Type B pancreatic cell (in vitro differentiated cells): Measurements from ENCODE around the gene TMEM238L. TPM values are rescaled to one million over a fixed set of nuclear protein-coding genes. Genes with fewer than 3 reads are reported as not detected.
"Not testable (repeated sequence)": the region's sequence is repeated elsewhere in the genome, so short reads cannot be mapped to it uniquely, and the experiment has no call there.

ENCODE experiments used
- DNase-seq: peaks from one replicate; pipeline ENCODE4 v3.0.0; 2021; ENCODE audit warnings: mixed read lengths; ENCODE audit not compliant: unreplicated experiment; ENCODE audit errors: extremely low spot score
- H3K27ac Mint-ChIP-seq: 2 replicates; pipeline ENCODE4 v1.8.0; 2021; ENCODE audit warnings: mild to moderate bottlenecking, mixed read lengths
- H3K27me3 Mint-ChIP-seq: 2 replicates; pipeline ENCODE4 v1.8.0; 2021; ENCODE audit warnings: mixed read lengths
- H3K36me3 Mint-ChIP-seq: 2 replicates; pipeline ENCODE4 v1.8.0; 2021; ENCODE audit warnings: mixed read lengths
- H3K4me1 Mint-ChIP-seq: one replicate; pipeline ENCODE4 v1.8.0; 2021; ENCODE audit warnings: mixed read lengths; ENCODE audit not compliant: unreplicated experiment
- H3K4me3 Mint-ChIP-seq: 2 replicates; pipeline ENCODE4 v1.8.0; 2021; ENCODE audit warnings: mild to moderate bottlenecking, mixed read lengths
- H3K9me3 Mint-ChIP-seq: 2 replicates; pipeline ENCODE4 v1.8.0; 2021; ENCODE audit warnings: mixed read lengths
- CTCF ChIP-seq: fragments of 200-600 bp; sonication (generic); conservative IDR thresholded peaks from 2 replicates; pipeline ENCODE4 v1.5.0; 2021; ENCODE audit warnings: antibody characterized with exemption, mild to moderate bottlenecking
- long read RNA-seq: library from polyadenylated mRNA; unstranded; transcript quantifications from one replicate; pipeline ENCODE4 v2.0.0, GENCODE V29; 2020
- total RNA-seq: library from RNA; stranded (reverse); gene quantifications from 2 replicates; pipeline ENCODE4 v1.2.1, GENCODE V29; 2021; ENCODE audit warnings: low replicate concordance

Gene TMEM238L
- not detected in 2 replicates for total RNA-seq
- long read RNA-seq, partial matches to known transcripts = 0 of 1 reads
- long read RNA-seq, other reads (novel, unspliced or antisense) = 0 of 1 reads

- H3K9me3 Mint-ChIP-seq = no peaks in the 10 kb centered on the region
- no peak within 1 kb of the TSS for H3K4me3 Mint-ChIP-seq
- peaks cover 8% of the 10 kb centered on the region for H3K27me3 Mint-ChIP-seq
- no peak for DNase-seq
- H3K27ac Mint-ChIP-seq = peak within 1 kb of the TSS; percentile 27
- TF ChIP-seq CTCF = no peak
- H3K36me3 Mint-ChIP-seq = no peaks in the 10 kb centered on the region
- H3K4me1 Mint-ChIP-seq = peaks cover 10% of the 10 kb centered on the region
Observed at GRCh38 chr17:10803830-10804475, at the start of gene TMEM238L. TMEM238L (minus strand) TSS chr17:10804099; CDS start chr17:10803963, 136 bp downstream.

GRCh38 chr17:10846636-10847035, 42.7 kb upstream of the TMEM238L start:
- not testable (repeated sequence) for H3K36me3 Mint-ChIP-seq

GRCh38 chr17:10845388-10845751, 41.5 kb upstream of the TMEM238L start:
- peaks cover 11% of the 10 kb centered on the region for H3K4me1 Mint-ChIP-seq
- peak overlapping the region; percentile 29 for H3K27ac Mint-ChIP-seq
- peaks cover 47% of the 10 kb centered on the region for H3K27me3 Mint-ChIP-seq
- peak; percentile 4 for TF ChIP-seq CTCF
- H3K9me3 Mint-ChIP-seq = no peaks in the 10 kb centered on the region
- no peaks in the 10 kb centered on the region for H3K36me3 Mint-ChIP-seq
- peak overlapping the region; percentile 88 for H3K4me3 Mint-ChIP-seq
- DNase-seq = no peak

More at GRCh38 chr17:10846636-10847035, 42.7 kb upstream of the TMEM238L start:
- H3K27me3 Mint-ChIP-seq = peaks cover 50% of the 10 kb centered on the region
- H3K4me3 Mint-ChIP-seq, H3K9me3 Mint-ChIP-seq, DNase-seq: not testable (repeated sequence)
- peak overlapping the region; percentile 50 for H3K27ac Mint-ChIP-seq
- peaks cover 11% of the 10 kb centered on the region for H3K4me1 Mint-ChIP-seq

- peaks cover 11% of the 10 kb centered on the region for H3K4me1 Mint-ChIP-seq
- H3K9me3 Mint-ChIP-seq = no peaks in the 10 kb centered on the region
- H3K27ac Mint-ChIP-seq = peak overlapping the region; percentile 29
- peak; percentile 77 for DNase-seq
- peaks cover 46% of the 10 kb centered on the region for H3K27me3 Mint-ChIP-seq
- TF ChIP-seq CTCF = peak; percentile 99
- no peaks in the 10 kb centered on the region for H3K36me3 Mint-ChIP-seq
- H3K4me3 Mint-ChIP-seq = peak overlapping the region; percentile 88
Observed at GRCh38 chr17:10844621-10845387, 40.9 kb upstream of the TMEM238L start.

- H3K9me3 Mint-ChIP-seq = no peaks in the 10 kb centered on the region
- no peak for TF ChIP-seq CTCF
- H3K27me3 Mint-ChIP-seq = peaks cover 38% of the 10 kb centered on the region
- peaks cover 11% of the 10 kb centered on the region for H3K4me1 Mint-ChIP-seq
- H3K36me3 Mint-ChIP-seq = no peaks in the 10 kb centered on the region
- DNase-seq = no peak
- peak overlapping the region; percentile 80 for H3K4me3 Mint-ChIP-seq
- H3K27ac Mint-ChIP-seq = peak overlapping the region; percentile 43
Observed at GRCh38 chr17:10843811-10844210, 39.9 kb upstream of the TMEM238L start.

GRCh38 chr17:10842658-10843057, 38.8 kb upstream of the TMEM238L start:
- peaks cover 11% of the 10 kb centered on the region for H3K4me1 Mint-ChIP-seq
- no peak overlapping the region for H3K27ac Mint-ChIP-seq
- H3K4me3 Mint-ChIP-seq = no peak overlapping the region
- H3K27me3 Mint-ChIP-seq = peaks cover 46% of the 10 kb centered on the region
- TF ChIP-seq CTCF = no peak
- DNase-seq = no peak
- no peaks in the 10 kb centered on the region for H3K36me3 Mint-ChIP-seq
- H3K9me3 Mint-ChIP-seq = no peaks in the 10 kb centered on the region
